SHP77 (cell line): ENCODE results near the gene ZNF480.
A peak's percentile ranks its signal among the peaks of the same experiment; 100 is the strongest.
"Not testable (repeated sequence)": the region's sequence is repeated elsewhere in the genome, so short reads cannot be mapped to it uniquely, and the experiment has no call there.

ENCODE experiments used
- DNase-seq, 2 experiments: peaks; one replicate each; lab custom pipeline; 2025; lab: John Stamatoyannopoulos, UW

The ZNF480 gene

DNA sequence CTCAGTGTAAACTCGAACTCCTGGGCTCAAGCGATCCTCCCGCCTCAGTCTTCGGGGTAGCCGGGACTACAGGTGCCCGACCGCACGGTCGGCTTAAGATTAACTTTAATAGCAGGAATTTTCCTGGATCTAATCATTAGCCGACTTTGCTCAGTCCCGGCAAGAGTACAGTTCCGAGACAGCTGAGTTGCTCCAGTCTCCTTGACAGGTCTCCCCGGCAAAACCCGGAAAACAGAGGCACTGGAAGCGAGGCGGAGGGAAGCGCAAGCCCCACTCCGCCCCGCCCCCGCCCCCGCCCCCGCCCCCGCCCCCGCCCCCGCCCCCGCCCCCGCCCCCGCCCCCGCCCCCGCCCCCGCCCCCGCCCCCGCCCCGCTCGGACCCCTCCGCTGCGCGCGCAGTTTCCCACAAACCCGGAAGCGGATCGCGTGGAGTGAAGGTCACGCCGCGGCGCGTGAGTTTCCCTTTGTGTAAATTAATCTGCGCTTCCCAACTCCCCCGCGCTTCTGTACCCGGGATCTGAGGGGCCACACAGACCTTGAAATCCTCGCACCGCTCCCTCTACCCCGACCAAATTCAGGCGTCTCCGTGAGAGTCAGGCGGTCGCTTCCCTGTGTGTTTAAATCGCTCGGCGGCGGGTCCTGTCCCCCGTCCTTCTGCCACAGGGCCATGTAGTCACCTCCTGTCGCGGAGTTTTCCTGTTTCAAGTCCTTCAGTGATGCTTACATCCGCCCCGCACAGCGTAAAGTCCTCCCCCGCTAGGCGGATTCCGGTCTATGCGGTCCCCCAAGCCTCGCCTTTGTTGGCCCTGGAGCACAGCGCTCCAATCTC is at the start of gene ZNF480:
Gene ZNF480 (plus strand): TSS at position 397 of the 828 bp plus-strand sequence. CDS start 3,244 bp downstream, outside the sequence.
- DNase-seq = peak; percentile 43 to 88

DNA sequence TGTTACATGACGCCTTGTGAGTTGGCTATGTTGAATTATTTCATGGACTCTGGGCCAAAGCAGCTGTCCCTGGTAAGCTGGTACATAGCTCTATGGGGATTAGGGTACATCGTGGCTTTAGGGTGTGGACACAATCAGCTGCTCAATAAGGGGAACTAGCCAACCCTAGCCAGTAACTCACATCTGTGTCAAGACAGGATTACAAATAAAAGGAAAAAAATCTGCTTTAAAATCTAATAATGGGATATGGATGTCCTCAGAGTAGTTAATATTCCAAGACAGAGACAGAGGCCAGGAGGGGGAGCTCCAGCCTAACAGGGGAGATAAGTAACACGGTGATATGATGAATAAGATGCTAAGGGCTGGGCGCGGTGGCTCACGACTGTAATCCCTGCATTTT is 48.7 kb upstream of the ZNF480 start:
- DNase-seq = peak; percentile 24 to 32

DNA sequence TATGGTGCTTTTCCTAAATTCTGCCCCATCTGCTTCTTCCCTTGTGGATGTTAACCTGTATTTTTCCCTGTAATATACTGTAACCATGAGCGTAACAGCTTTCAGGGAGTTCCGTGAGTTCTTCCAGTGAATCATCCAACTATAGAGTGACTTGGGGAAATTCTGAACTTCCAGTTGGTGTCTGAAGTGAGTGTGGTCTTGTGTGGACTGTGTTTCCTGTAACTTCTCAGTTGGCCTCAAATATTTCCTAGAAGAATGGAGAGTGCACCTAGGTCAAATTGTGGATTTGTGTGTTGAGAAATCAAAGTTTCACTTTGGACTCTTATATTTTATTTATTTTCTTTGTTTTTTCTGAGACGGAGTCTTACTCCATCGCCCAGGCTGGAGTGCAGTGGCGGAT is 38.5 kb upstream of the ZNF480 start:
- DNase-seq = no peak

DNA sequence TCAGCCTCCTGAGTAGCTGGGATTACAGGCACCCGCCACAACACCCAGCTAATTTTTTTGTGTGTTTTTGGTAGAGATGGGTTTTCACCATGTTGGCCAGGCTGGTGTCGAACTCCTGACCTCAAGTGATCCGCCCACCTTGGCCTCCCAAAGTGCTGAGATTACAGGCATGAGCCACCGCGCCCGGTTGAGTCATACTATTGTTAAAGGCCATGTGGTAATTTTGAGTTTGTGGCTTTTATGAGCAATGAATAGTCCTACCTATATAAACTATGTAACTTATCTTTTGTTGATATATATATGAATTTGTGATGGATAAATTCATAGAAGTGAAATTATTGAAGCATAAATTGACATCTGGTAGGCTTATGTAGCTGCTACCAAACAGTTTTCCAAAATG is 31.4 kb upstream of the ZNF480 start:
- not testable (repeated sequence) for DNase-seq

DNA sequence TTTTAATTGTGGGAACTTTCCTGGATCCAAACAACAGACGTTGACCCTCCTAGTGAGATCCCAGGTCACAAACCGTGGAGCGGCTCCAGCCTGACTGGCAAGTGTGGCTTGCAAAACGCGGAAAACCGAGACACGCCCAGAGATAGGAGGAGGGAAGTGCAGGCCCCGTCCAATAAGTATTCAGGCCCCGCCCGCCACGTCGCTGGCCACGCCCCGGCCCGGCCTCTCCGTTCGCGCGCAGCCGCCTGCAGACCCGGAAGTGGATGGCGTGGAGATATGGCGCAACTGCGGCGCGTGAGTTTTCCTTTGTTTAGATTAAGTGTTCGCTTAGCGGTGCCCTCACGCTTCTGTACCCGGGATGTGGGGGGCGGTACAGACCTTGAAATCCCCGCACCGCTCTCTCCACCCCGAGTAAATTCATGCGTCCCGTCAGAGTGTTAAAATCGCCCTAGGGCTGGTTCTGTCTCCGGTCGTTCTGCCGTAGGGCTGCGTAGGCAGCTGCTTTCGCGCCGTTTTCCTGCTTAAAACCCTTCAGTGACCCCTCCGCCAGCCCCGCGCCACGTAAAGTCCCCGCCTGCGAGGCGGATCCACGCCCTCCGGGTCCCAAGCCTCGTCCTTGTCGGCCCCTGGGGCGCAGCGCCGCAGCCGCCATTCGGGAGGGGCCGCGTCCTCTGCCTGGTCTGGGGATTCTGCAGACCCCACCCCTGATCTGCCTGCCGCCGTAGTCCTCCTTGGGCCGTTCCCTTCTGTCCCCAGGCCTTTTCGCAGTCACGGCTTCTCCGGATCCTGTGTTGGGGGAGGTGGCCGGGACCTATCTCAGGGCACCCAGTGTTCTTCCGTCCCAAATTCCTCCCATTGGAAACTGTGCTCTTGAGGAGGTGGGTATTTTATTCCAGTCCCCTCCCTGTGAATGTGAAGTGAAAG is 27.4 kb upstream of the ZNF480 start, which contains the start of gene ZNF766:
Gene ZNF766 (plus strand): TSS at position 250 of the 924 bp plus-strand sequence. CDS start 27 bp downstream, at position 277.
- peak; percentile 90 to 94 for DNase-seq

DNA sequence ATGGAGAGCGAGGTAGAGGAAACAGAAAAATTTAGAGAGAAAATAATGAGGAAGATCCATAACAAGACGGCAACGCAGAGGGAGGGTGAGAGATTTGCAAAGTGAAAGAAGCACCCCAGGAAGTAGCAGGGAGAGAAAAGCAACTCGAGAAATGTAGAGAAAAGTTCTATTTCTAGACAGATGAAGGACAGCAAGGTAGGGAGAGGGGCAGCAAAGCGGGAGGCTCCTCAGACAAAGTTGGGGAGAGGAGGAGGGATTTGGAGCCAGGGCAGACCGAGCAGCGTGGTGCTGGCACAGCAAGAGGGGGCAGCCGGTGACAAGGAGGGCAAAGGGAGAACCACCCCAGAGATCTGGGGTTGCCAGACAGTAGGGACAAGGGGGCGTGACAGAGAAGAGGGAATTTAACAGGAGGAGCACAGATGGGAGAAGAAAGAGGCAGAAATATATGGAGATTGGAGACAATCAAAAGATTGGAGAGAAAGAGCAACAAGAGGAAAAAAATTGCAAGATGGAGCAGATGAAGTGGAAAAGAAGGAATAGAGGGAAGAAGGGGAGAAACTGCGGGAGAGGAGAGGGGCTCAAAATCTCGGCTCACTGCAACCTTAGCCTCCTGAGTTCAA is 26.6 kb upstream of the ZNF480 start:
- no peak for DNase-seq

DNA sequence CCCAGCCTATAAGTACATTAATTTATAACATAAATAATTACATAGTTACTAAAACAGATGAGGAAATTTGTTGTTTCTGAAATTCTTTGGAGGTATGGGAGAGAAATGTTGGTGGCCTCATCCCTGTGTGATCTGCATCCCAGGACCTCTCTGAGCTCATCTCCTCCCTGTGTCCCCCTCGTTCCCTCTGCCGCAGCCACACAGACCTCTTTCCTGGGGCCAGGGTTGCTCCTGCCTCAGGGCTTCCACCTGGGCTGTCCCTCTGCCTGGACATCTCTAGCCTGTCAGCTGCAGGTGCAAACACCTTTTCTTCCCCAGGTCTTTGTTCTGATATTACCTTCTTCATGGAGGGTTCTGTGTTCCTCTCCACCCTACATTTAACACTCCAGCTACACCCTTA is 23.7 kb upstream of the ZNF480 start:
- no peak for DNase-seq

DNA sequence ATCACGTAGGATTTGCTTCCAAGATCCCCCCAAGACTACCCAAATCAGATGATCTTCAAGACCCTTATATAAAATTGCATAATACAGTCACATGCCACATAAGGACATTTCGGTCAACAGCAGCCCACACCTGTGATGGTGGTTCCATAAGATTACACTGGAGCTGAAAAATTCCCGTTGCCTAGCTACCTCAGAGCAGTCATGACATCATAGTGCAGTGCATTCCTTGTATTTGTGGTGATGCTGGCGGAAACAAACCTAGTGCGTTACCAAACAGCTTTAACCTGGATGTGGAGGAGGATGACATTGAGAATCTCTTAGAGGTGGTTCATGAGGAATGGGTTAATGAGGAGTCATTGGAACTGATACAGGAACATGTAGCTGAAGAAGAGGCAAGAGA is 22.8 kb upstream of the ZNF480 start:
- DNase-seq = no peak

DNA sequence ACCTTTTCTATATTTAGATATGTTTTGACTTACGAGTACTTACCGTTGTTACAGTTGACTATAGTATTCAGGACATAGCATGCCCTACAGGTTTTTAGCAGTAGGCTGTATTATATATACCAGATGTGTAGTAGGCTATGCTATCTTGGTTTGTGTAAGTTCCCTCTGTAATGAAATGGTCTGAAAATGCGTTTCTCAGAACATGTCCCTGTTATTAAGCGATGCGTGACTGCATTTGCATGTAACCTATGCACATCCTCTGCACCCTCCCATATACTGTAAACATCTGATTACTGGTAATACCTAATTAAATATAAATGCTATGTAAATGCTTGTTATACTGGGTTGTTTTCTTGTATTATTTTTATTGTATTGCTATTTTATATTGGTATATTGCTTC is 21.0 kb upstream of the ZNF480 start:
- no peak for DNase-seq

DNA sequence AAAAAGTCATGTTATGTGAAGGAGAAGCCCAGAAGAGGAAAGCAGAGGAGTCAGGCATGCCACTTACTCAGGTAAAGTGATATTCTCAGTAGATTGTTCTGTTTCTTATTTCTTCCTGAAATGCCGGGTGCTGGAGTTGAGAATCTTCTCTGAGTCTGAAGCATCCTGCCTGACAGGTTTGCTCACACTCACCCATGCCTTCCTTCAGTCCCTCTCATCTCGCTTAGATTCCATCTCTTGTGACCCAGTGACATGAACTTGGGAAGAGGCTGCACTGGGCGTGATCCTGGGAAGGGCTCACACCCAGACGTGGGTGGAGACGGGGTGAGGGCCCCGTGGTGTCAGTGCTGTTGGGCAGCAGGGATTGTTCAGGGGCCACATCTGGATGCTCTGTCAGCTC is 19.5 kb upstream of the ZNF480 start:
- no peak for DNase-seq

DNA sequence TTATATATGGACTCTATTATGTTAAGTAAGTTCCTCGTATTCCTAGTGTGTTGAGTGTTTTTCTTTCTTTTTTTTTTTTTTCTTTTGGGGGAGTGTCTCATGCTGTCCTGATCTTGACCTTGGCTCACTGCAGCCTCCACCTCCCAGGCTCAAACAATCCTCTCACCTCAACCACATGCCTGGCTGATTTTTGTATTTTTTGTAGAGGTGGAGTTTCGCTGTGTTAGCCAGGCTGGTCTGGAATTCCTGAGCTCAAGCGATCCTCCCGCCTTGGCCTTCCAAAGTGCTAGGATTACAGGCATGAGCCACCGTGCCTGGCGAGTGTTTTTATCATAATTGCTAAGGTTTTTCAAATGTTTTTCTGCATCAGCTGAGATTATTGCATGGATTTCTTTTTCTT is 10.7 kb upstream of the ZNF480 start:
- DNase-seq = no peak

DNA sequence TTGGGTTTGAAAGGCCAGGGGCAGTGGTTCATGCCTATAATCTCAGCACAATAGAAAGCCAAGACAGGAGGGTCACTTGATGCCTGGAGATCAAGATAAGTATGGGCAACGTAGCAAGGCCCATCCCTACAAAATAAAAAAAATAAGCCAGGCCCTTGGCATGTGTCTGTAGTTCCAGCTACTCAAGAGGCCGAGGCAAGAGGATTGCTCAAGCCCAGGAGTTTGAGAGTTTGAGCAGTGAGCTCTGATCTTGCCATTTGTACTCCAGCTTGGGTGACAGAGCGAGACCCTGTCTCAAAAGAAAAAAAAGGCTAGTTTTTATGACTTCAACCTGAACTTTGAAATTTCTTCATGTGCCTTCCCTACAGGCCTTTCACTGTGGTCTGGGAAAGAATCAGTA is 5.2 kb upstream of the ZNF480 start:
- no peak for DNase-seq

DNA sequence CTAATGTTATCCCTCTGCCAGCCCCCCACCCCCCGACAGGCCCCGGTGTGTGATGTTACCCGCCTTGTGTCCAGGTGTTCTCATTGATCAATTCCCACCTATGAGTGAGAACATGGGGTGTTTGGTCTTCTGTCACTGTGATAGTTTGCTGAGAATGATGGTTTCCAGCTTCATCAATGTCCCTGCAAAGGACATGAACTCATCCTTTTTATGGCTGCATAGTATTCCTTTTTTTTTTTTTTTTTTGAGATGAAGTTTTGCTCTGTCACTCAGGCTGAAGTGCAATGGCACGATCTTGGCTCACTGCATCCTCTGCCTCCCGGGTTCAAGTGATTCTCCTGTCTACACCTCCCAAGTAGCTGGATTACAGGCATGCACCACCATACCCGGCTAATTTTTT is 4.0 kb upstream of the ZNF480 start:
- DNase-seq = not testable (repeated sequence)

DNA sequence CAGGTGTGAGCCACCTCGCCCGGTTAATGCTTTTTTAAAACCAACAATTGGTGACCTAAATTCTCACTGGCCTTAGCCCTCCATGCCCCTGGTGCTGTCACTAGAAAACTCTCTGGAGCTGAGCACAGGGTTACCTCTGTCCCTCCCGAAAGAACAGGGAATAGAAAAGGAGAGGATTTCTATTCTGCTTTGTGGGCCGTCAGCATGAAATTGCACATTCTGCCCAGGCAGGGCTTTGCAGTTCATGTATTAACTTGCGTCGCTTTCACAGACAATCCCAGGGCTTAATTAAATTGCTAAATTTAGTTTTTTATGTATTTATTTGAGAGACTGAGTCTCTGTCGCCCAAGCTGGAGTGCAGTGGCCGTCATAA is 583 bp upstream of the ZNF480 start:
- no peak for DNase-seq

DNA sequence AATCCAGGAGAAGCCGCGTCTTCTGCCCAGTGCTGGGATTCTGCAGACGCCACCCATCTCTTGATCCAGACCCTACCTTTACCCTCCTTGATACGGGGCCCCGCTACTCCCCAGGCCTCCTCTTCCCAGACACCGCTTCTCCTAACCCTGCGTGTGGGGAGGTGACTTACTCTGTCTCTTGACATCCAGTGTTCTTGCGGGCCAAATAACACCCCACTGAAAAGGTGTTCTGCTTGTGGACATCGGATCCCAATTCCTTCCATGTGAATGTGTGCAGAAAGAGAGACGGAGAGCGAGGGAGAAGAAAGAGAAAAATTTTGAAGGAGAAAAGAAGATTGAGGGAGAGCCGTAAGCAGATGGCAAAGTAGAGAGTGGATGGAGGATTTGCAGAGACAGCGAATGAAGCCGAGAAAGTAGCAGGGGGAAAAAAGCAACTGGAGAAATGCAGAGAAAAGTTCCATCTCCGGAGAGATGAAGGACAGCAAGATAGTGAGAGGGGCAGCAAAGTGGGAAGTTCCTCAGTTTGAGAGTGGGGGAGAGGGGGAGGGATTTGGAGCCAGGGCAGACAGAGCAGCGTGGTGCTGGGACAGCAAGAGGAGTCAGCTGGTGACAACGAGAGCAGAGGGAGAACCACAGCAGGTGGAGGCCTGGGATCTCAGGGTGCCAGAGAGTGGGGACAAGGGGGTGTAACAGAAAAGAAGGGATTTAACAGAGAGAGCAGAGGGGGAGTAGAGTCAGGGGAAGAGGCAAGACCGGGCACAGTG is 814 bp downstream of the ZNF480 start:
- DNase-seq = no peak

DNA sequence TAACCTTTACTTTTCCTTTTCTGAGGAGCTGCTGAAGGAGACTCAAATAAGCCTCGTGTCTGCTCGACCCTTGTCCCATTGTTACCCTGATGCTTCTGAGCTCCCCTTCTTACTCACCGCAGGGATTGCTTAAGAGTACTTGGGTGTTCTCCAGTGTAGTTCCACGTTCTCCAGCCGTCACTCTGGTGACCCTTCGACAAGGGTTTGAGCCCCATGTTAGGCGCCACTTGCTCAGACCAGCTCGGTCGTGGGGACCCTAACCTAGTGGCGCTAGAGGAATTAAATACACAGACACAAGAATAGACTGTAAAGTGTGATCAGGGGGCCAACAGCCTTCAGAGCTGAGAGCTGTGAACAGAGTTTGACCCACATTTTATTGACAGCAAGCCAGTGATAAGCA is 10.3 kb downstream of the ZNF480 start:
- DNase-seq = no peak

DNA sequence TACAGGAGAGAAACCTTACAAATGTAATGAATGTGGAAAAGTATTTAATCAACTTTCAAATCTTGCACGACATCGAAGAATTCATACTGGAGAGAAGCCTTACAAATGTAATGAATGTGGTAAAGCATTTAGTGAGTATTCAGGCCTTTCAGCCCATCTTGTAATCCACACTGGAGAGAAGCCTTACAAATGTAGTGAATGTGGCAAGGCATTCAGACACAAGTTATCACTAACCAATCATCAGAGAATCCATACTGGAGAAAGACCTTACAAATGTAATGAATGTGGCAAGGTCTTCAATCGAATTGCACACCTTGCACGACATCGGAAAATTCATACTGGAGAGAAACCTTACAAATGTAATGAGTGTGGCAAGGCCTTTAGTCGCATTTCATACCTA is 25.5 kb downstream of the ZNF480 start:
- no peak for DNase-seq

DNA sequence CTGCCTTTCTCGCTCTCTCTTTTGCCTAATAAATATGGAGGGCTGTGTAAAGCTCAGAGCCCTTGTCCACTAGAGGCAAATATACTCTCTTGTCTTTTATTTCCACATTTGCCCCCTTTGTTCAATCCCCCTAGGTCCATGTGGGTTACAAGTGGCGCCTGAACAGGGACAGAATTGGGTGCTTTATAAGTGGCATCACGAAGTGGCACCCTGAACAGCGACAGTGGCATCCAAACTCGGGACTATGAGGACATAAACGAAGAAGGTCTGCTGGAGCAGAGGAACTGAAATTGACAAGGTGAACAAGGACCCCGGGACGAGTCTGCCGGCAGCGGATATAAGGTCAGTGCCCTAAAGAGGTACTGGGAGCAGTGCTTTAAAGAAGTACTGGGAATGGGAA is 34.8 kb downstream of the ZNF480 start:
- DNase-seq = no peak

DNA sequence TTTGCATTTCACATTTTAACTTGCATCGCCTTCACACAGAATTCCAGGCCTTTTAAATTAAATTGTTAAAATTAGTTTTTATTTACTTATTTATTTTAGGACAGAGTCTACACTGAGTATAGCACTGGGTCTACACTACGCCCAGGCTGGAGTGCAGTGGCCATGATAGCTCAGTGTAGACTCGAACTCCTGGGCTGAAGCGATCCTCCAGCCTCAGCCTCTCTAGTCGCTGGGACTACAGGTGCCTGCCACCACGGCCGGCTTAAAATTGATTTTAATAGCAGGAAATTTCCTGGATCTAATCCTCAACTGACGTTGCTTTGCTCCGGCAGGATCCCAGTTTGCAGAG is 38.8 kb downstream of the ZNF480 start:
- no peak for DNase-seq

DNA sequence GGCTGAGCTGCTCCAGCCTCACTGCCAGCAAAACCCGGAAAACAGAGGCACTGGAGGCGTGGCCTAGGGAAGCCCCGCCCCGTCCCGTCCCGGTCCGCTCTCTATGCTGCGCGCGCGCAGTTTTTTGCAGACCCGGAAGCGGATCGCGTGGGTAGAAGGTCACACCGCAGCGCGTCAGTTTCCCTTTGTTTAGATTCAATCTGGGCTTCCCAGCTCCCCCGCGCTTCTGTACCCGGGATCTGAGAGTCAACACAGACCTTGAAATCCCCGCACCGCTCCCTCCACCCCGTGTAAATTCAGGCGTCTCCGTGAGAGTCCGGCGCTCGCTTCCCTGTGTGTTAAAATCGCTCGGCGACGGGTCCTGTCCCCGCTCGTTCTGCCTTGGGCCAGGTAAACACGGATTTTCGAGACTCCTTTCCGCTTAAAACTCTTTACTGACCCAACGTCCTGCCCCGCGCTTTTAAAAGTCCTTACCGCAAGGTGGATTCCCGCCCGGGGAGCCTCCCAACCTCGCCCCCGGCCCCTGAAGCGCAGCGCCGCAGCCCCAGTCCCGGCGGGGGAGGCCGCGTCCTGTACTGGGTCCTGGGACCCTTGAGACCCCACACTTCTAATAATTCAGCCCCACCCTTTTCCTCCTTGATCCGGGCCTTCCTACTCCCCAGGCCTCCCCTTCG is 39.3 kb downstream of the ZNF480 start, which contains the start of gene ZNF610:
Gene ZNF610 (plus strand): TSS at position 127 of the 674 bp plus-strand sequence. CDS start 12,930 bp downstream, outside the sequence.
- peak; percentile 80 to 83 for DNase-seq

DNA sequence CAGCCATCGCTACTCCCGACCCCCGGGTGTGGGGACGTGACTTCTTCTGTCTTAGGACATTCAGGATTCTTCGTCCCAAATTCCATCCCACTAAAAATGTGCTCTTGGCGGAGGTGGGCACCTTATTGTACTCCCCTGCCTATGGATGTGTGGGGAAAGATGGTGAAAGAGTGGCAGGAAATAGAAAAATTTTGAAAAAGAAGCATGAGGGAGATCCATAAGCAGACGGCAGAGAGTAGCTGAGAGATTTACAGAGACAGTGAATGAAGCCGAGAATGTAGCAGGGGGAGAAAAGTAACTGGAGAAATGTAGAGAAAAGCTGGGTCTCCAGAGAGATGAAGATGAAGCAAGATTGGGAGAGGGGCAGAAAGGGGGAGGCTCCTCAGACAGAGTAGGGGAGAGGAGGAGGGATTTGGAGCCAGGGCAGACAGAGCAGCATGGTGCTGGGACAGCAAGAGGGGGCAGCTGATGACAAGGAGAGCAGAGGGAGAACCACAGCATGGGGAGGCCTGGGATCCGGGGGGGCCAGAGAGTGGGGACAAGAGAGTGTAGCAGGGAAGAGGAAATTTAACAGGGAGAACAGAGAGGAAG is 39.9 kb downstream of the ZNF480 start:
- no peak for DNase-seq
